GM20000 (cell line): ENCODE measurements around the gene SLC24A3.

ENCODE experiments used
- DNase-seq: peaks from one replicate; pipeline ENCODE4 v3.0.0; 2012; ENCODE audit warnings: low spot score
- CTCF ChIP-seq: IDR thresholded peaks from 2 replicates; pipeline ENCODE4 v1.5.1; 2012; ENCODE audit warnings: mild to moderate bottlenecking, control low read depth; ENCODE audit errors: extremely low read depth, missing control alignments

SLC24A3 gene

GRCh38 chr20:19765913-19766312 is 553.5 kb downstream of the SLC24A3 start:
- TF ChIP-seq CTCF: no peak
- DNase-seq: no peak

- no peak for DNase-seq
Measured at GRCh38 chr20:19767070-19767469, 554.6 kb downstream of the SLC24A3 start.

GRCh38 chr20:19768325-19768842 is 555.9 kb downstream of the SLC24A3 start:
- no peak for TF ChIP-seq CTCF
- DNase-seq: no peak

More at GRCh38 chr20:19767070-19767469, 554.6 kb downstream of the SLC24A3 start:
- no peak for TF ChIP-seq CTCF

GRCh38 chr20:19769507-19769906 is 557.1 kb downstream of the SLC24A3 start:
- DNase-seq: no peak
- TF ChIP-seq CTCF: no peak

GRCh38 chr20:19770375-19770774 is 557.9 kb downstream of the SLC24A3 start:
- no peak for TF ChIP-seq CTCF

GRCh38 chr20:19771031-19771430 is 558.6 kb downstream of the SLC24A3 start:
- TF ChIP-seq CTCF: no peak
- no peak for DNase-seq

More at GRCh38 chr20:19770375-19770774, 557.9 kb downstream of the SLC24A3 start:
- no peak for DNase-seq
